Fibroblast of the conjunctiva (primary cell): ENCODE measurements around the gene HOATZ.

Experiments used
- DNase-seq: peaks from one replicate; pipeline ENCODE4 v3.0.0-alpha.2; 2010; ENCODE audit warnings: low read depth

Gene HOATZ

GRCh38 chr11:111549196-111549868, 34.8 kb downstream of the HOATZ start:
- DNase-seq: no peak

- no peak for DNase-seq
These were observed 35.3 kb downstream of the HOATZ start for GRCh38 chr11:111549869-111550203.

GRCh38 chr11:111550258-111550657, 35.7 kb downstream of the HOATZ start:
- no peak for DNase-seq

DNA sequence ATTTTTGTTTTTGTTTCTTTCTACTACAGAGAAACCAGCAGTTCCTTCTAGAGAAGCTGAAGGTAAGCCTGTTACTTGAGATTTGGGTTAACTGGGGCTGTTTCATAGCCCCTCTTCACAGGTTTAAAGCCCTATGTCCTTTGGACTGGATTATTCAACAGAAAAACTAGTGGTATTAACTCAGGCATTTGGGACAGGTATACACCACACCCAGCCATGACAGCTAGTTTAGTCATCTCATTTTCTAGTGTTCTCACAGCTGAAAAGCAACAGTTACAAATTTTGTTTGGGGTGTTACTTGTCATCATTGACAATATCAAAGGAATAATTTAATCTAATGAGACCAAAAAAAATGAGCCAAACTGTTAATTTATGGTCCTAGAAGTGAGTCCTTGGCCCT, 40.0 kb downstream of the HOATZ start:
- DNase-seq: no peak

- DNase-seq: no peak
These were observed 40.7 kb downstream of the HOATZ start for GRCh38 chr11:111555255-111555654.

DNA sequence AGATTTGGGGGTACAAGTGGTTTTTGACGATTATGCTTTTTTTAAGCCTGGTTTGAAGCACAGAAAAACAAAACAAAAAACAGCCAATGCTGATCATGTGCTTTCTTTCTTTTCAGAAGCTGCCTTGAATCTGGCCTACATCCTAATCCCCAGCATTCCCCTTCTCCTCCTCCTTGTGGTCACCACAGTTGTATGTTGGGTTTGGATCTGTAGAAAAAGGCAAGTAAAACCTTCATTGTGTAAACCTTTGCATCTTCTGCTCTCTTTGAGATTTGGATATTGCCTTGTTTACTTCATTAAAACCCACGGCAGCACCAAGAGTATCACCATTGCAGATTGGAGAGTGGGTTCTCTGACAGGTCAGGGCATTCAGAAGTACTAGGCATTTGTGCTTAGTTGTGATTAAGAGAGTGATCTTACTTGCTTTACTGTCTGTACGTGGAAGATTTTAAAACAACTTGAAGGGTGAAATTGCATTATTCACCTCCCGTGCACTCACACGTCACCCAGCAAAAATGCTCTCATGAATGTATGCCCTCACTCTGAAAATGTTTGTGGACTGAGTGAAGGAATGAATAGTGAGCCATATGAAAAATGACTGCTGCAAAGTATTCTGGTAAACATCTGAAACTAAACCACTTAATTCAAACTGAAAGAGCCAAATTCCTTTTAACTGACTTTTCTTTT, 43.0 kb downstream of the HOATZ start:
- peak; percentile 78 for DNase-seq

DNA sequence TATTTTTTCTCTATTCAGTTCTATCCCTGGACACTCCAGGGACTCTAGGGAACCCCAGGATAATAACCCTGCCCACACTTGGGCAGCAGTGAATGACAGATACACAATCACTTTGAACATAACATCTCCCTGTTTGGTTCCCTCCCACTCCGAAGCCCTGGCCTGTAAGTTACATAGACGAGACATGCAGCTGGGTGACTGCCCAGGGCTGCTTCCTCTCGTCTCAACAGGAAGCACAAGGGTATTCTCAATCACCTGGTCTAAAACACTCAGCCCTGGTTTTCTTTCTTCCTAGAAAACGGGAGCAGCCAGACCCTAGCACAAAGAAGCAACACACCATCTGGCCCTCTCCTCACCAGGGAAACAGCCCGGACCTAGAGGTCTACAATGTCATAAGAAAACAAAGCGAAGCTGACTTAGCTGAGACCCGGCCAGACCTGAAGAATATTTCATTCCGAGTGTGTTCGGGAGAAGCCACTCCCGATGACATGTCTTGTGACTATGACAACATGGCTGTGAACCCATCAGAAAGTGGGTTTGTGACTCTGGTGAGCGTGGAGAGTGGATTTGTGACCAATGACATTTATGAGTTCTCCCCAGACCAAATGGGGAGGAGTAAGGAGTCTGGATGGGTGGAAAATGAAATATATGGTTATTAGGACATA, 45.4 kb downstream of the HOATZ start:
- DNase-seq: no peak

GRCh38 chr11:111560800-111561199, 46.2 kb downstream of the HOATZ start:
- DNase-seq: no peak

GRCh38 chr11:111561306-111561705, 46.7 kb downstream of the HOATZ start:
- DNase-seq: no peak

DNA sequence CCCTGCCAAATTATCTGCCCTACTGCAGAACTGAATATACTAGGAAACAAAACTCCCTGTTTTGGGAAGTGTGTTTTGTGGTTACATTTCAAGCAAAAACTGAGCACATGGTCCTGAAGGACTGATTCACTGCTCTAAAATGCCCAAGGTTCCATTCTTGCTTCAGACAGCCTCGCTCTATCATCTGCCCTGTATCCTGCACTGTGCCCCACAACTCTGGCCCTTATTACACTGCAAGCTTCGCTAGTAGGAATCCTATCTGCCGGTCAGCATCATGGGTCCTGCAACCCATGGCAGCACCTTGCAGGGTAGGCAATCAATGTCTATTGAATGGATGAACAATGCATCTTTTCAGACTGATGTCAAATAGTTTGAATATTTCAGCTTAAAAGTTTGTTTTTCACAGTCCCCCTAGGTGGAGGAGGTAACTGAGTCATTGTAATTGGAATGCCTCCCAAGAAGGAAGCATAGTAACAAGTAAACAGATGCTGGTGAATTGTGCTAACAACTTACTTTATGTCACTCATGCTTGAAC, 47.3 kb downstream of the HOATZ start:
- DNase-seq: peak; percentile 17

- no peak for DNase-seq
These were observed 48.3 kb downstream of the HOATZ start for GRCh38 chr11:111562692-111563389.

- peak; percentile 66 for DNase-seq
These were observed 50.6 kb downstream of the HOATZ start for GRCh38 chr11:111565114-111565720.

GRCh38 chr11:111566324-111566723, 51.7 kb downstream of the HOATZ start:
- DNase-seq: no peak

GRCh38 chr11:111569476-111569875, 54.9 kb downstream of the HOATZ start:
- DNase-seq: no peak

DNA sequence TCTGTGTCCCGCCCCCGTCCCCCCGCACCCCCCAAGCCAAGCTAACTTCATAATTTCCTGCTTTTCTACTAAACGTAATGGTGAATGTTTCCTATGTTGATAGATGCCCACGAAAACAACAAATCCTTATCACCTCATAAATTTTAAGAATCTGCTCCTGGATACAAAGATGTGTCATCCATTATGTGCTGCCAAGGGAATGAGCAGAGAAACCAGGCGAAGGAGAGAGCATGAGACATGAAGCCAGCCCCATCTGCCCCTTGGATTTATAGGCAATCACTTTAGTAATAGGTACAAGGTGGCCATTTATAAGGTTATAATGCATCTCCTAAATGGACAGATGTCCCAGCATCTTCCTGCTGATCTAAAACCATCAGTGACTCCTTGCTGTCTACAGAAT, 56.2 kb downstream of the HOATZ start:
- DNase-seq: no peak

GRCh38 chr11:111571829-111572501, 57.4 kb downstream of the HOATZ start:
- DNase-seq: no peak

DNA sequence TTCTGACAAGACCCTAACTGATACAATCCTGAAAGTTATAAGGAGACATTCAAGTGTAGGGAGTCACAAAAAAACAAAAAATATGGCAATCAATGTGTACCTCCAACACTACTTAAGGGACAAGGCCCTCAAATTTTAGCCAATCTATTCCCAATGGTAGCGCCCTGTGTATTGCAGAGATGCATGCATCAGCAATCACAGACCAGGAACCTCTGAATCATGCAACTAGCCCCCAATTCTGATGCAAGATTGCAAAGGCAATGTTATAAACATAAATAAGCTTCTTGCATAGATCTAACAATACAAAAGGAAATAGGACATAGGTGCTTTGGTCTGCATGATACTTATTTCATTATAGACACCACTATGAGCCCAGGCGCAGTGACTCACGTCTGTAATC, 58.0 kb downstream of the HOATZ start:
- no peak for DNase-seq

DNA sequence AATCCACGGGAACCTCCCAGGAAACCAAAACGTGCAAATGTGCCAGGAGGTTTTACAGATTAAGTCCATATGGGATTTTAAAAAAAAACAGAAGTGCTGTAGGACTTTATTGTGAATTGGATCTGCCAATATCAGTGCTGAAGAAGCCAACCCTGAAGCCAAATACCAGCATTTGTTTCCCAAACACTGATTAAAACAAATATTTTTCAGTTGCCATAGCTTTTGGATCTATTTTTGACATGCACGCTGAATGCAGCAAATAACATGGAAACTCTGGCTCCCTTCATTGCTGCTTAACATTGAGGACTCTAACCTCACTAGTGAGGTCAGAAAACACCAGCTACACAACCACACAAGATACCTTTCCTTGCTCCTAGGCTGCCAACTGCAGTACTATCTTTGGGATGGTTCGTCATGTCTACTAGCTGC, 59.3 kb downstream of the HOATZ start:
- DNase-seq: peak; percentile 61

- DNase-seq: no peak
These were observed 60.0 kb downstream of the HOATZ start for GRCh38 chr11:111574373-111575225.

DNA sequence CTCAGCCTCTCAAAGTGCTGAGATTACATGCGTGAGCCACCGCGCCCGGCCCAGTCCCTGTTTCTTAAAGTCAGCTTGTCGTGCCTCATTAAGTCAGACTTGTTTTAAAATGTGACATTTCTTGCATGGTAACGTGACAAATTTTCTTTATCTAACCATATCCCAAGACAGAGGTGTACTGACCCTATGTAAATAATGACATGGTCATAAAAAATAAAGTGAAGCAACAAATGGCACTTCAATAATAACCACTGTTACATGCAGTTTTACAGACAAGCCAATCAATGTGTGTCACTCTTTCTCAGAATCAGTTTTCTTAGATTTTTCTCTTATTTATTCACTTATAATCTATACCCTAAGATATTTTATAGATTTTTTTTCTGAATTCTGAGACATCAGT, 61.2 kb downstream of the HOATZ start:
- DNase-seq: no peak

- DNase-seq: no peak
These were observed 63.2 kb downstream of the HOATZ start for GRCh38 chr11:111577821-111578220.
